GM12801 (cell line): Measurements from ENCODE around the gene TMEM92.

Experiments
- TF ChIP-seq, protein P1 (sequence below): IDR thresholded peaks from one replicate; pipeline ENCODE4 v1.5.1; 2011; ENCODE audit warnings: control low read depth; ENCODE audit not compliant: insufficient read length; ENCODE audit errors: extremely low read depth

TMEM92 gene

GRCh38 chr17:50311112-50311460 is 36.8 kb downstream of the TMEM92 start:
- TF ChIP-seq, protein P1, sequence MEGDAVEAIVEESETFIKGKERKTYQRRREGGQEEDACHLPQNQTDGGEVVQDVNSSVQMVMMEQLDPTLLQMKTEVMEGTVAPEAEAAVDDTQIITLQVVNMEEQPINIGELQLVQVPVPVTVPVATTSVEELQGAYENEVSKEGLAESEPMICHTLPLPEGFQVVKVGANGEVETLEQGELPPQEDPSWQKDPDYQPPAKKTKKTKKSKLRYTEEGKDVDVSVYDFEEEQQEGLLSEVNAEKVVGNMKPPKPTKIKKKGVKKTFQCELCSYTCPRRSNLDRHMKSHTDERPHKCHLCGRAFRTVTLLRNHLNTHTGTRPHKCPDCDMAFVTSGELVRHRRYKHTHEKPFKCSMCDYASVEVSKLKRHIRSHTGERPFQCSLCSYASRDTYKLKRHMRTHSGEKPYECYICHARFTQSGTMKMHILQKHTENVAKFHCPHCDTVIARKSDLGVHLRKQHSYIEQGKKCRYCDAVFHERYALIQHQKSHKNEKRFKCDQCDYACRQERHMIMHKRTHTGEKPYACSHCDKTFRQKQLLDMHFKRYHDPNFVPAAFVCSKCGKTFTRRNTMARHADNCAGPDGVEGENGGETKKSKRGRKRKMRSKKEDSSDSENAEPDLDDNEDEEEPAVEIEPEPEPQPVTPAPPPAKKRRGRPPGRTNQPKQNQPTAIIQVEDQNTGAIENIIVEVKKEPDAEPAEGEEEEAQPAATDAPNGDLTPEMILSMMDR = no peak

DNA sequence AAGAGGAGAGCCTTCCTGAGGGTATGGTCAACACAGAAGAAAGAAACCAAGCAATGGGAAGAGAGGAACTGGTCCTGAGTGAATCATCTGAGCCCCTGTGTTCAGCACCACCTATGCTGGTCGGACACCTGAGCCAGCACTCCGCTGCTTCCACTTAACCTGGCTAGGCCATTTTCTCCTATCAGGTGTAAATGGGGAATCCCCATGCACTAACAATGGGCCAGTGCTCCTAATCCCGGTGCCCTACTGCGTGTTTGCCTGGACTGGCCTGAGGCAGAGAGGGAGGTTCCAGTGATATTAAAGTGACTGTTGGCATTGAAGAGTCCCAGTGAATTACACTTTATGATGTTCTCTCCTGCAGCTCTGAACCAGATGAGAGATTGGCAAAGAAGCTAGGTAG is 37.2 kb downstream of the TMEM92 start:
- TF ChIP-seq, protein P1 = no peak

- TF ChIP-seq, protein P1 = no peak
Observed at GRCh38 chr17:50312308-50312707, 38.0 kb downstream of the TMEM92 start.

DNA sequence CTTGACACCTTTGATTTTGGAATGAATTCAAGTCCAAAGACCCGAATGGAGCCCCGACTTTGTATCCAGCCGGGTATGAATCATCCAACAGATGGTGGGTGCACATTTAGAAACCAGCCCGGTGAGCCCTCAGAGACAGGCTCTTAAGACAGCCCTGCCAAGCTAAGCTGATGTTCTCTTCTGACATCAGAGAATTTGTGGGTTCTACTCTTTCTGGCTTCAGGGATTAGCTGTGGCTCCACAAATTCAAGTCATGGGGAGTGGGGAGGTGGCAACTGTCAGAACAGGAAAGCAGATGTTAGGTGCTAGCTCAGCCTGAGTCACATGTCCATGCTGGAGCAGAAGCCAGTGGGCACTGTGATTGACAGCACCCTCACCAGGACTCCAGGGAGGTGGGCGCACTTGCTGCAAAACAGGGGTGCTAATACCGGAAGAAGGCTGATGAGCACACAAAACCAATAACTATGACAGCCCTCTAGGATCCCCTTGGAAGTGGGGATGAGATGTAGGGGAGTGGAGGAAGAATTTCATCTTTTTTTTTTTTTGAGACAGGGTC is 40.3 kb downstream of the TMEM92 start:
- TF ChIP-seq, protein P1 = no peak

DNA sequence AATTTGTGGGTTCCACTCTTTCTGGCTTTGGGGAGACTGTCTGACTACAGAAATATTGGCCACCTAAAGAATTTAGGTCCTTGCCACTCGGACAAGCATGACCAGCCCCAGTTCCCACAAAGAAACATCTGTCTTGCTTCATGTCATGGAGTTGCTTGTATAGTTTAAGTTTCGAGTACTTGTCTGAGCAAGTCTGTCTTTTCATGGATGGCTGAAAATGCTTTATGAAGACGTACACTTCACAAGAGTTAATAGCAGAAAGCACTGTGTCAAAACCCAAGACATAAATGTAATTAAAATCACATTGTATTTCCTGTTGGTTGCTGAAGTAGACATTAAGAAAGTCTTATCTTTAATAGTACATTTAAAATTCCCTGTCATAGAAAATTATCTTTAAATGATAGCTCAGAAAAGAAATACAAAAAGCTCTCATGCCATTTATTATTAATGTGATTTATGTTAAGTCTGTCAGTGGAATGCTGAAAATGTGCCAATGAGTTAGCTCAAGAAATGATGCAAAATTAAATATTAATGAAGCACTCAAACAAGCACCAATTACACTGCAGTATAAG is 41.8 kb downstream of the TMEM92 start:
- TF ChIP-seq, protein P1 = no peak

GRCh38 chr17:50317121-50317520 is 42.9 kb downstream of the TMEM92 start:
- TF ChIP-seq, protein P1 = no peak

DNA sequence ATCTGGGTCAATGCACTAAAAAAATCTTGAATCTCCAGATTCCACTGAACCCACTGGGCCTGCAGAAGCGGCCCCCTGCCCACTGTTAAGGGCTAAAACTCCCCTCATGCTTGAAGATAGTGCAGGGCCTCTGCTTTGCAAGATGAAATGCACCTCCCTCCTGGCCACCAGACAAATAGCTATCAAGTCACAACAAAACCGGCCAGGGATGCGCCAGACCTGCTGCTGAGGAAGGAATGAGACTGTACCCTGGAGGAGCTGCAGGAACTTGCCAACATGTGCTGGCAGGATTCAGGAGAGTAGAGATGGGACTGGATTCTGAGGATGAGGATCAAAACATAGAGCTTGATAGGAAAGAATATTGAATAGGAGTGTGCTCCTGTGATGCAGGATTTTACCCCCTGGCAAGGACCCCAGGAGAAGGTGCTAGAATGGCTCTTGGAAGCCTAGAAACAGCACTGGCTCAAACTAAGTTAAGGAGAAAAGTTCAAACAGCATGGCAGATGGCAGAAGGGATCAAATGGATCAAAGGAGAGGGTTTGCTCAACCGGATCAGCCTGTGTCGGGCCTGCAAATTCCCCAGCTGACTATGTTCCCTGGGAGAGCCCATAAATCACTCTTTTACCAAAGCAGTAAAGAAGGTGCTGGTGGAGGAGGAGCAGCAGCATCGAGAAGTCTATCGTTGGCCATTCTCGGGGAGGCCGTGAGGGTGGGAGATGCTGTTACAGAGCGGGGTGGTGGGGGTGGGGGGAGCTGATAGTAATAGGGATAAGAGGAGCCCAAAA is 44.4 kb downstream of the TMEM92 start:
- TF ChIP-seq, protein P1 = no peak
